GM21367 (cell line): ENCODE results near the gene OGG1.
A peak's percentile ranks its signal among the peaks of the same experiment; 100 is the strongest.

Source experiments
- ATAC-seq: cut with Tn5 transposase; IDR thresholded peaks from one replicate; pipeline ENCODE4 v1.9.1; 2021; ENCODE audit not compliant: unreplicated experiment

Gene OGG1

GRCh38 chr3:9727041-9727595, 22.6 kb upstream of the OGG1 start:
- ATAC-seq = no peak

GRCh38 chr3:9727743-9728142, 22.0 kb upstream of the OGG1 start:
- no peak for ATAC-seq

GRCh38 chr3:9729419-9729818, 20.3 kb upstream of the OGG1 start:
- no peak for ATAC-seq

GRCh38 chr3:9730657-9731205, 19.0 kb upstream of the OGG1 start:
- ATAC-seq = peak; percentile 38

GRCh38 chr3:9731206-9732079, 18.3 kb upstream of the OGG1 start, which contains the start of gene BRPF1:
BRPF1 (plus strand) TSS chr3:9731735; CDS start chr3:9734141, 2,406 bp downstream.
- ATAC-seq = peak; percentile 88

- no peak for ATAC-seq
Measured at GRCh38 chr3:9732080-9732739, 17.5 kb upstream of the OGG1 start.

GRCh38 chr3:9732740-9733115, 17.0 kb upstream of the OGG1 start:
- ATAC-seq = no peak

GRCh38 chr3:9736831-9737230, 12.9 kb upstream of the OGG1 start:
- no peak for ATAC-seq

GRCh38 chr3:9739181-9739580, 10.6 kb upstream of the OGG1 start:
- ATAC-seq = no peak

- no peak for ATAC-seq
Measured at GRCh38 chr3:9742560-9742959, 7.2 kb upstream of the OGG1 start.

- no peak for ATAC-seq
Measured at GRCh38 chr3:9743548-9743947, 6.2 kb upstream of the OGG1 start.

- no peak for ATAC-seq
Measured at GRCh38 chr3:9744162-9744561, 5.6 kb upstream of the OGG1 start.

GRCh38 chr3:9745521-9745920, 4.2 kb upstream of the OGG1 start:
- no peak for ATAC-seq

GRCh38 chr3:9746330-9746729, 3.4 kb upstream of the OGG1 start:
- ATAC-seq = no peak

- ATAC-seq = no peak
Measured at GRCh38 chr3:9747267-9747666, 2.5 kb upstream of the OGG1 start.

- no peak for ATAC-seq
Measured at GRCh38 chr3:9748031-9748430, 1.7 kb upstream of the OGG1 start.

GRCh38 chr3:9749296-9749644, 482 bp upstream of the OGG1 start:
- ATAC-seq = no peak

- no peak for ATAC-seq
Measured at GRCh38 chr3:9750556-9751411, 1.0 kb downstream of the OGG1 start.

GRCh38 chr3:9754678-9755077, 4.9 kb downstream of the OGG1 start:
- no peak for ATAC-seq

GRCh38 chr3:9757427-9757826, 7.7 kb downstream of the OGG1 start:
- no peak for ATAC-seq
